ENCODE results near the gene LRR1.

DNA sequence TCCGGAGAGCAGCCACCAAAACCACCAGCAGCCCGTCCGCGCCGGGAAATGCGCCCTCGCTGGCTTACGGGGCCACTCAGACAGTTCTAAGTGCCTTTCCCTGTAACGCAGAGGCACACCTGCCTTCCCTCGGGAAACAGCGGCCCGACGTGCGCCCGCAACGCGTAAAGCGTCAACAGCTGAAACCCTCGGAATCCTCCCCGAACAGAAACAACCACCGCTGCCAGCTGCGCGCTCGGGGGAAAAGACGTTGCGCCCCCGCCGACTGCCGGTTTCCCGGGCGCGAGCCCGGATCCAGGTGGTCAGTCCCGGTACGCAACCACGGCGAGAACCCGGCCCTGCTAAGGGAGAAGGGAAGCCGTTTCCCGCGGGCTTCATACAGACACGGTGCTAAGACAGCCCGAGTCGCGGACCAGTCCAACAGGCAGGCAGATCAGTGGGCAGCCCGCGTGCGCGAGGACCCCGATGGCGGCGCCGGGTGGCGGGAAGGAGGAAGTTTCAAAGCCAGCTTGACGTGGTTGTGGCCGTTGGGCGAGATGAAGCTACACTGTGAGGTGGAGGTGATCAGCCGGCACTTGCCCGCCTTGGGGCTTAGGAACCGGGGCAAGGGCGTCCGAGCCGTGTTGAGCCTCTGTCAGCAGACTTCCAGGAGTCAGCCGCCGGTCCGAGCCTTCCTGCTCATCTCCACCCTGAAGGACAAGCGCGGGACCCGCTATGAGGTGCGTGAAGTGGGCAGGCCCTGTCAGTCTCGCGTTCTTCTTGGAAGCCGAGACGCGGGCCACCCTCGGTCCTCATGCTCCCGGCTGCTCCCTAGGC, at the start of gene LRR1:
- TF ChIP-seq CTCF (conservative IDR thresholded peaks at IDR 0.05 in 1 of 2, IDR thresholded peaks at IDR 0.05 in 1 of 2; ENCODE audit: extremely low read depth in 1 of 2, insufficient read depth in 1 of 2, low read depth in 1 of 2, low read length in 2 of 2) (no peak), EZH2 (IDR thresholded peaks at IDR 0.05; ENCODE audit: borderline replicate concordance, low read length) (no peak)
